Transverse colon (tissue), 4 donors: ENCODE measurements around the gene MPRIP. TPM values are rescaled to one million over a fixed set of nuclear protein-coding genes. Genes with fewer than 3 reads are reported as not detected.

Experiments used
- DNase-seq: peaks from one replicate; pipeline ENCODE4 v3.0.0-alpha.2; 2019
- H3K27ac ChIP-seq, 4 donors: fragments of 200-600 bp; sonication (generic); 2 replicates each; pipeline ENCODE4 v1.5.1; 2016 to 2018; ENCODE audit warnings: inconsistent platforms in 4 of 4
- H3K27me3 ChIP-seq: fragments of 200-600 bp; sonication (generic); 2 replicates; pipeline ENCODE4 v1.5.1; 2017; ENCODE audit warnings: inconsistent platforms
- H3K36me3 ChIP-seq, 4 donors: fragments of 200-600 bp; sonication (generic); 2 replicates each; pipeline ENCODE4 v1.5.1; 2017 to 2019; ENCODE audit warnings: inconsistent platforms in 4 of 4
- H3K4me1 ChIP-seq, 4 donors: fragments of 200-600 bp; sonication (generic); 2 replicates each; pipeline ENCODE4 v1.5.1; 2017 to 2020; ENCODE audit warnings: inconsistent platforms in 4 of 4
- H3K4me3 ChIP-seq, 4 donors: fragments of 200-600 bp; sonication (generic); 1 replicate in 1 of 4; 2 replicates in 3 of 4; pipeline versions ENCODE4 v1.5.1 to v1.6.1; 2017 to 2019; ENCODE audit warnings: inconsistent platforms in 4 of 4
- H3K9me3 ChIP-seq, 2 donors: fragments of 200-600 bp; sonication (generic); 2 replicates each; pipeline ENCODE4 v1.5.1; 2017 to 2019; ENCODE audit warnings: inconsistent platforms in 2 of 2
- EP300 ChIP-seq: sonication (generic); formaldehyde crosslinking; IDR thresholded peaks from one replicate; pipeline ENCODE4 v1.6.1; 2017; ENCODE audit warnings: antibody characterized with exemption, low read depth
- POLR2A ChIP-seq: fragments of 450-650 bp; IDR thresholded peaks from one replicate; pipeline ENCODE4 v1.6.1; 2016; ENCODE audit warnings: antibody characterized with exemption, mild to moderate bottlenecking, moderate library complexity
- POLR2AphosphoS5 ChIP-seq, 3 donors: sonication (generic); formaldehyde crosslinking; IDR thresholded peaks; one replicate each; pipeline ENCODE4 v1.6.1; 2016; ENCODE audit warnings: antibody characterized with exemption in 3 of 3
- WGBS, 2 donors: methylation state at CpG; one replicate each; pipeline ENCODE4 v1.1.5; 2018; ENCODE audit warnings: low coverage in 1 of 2; 5-methylcytosine and 5-hydroxymethylcytosine counted together
- in situ Hi-C, 4 donors: fragments of 200-750 bp; cut with MboI; loops; one replicate each; pipeline versions ENCODE4 v1.15.0 to v1.15.1; 2017; ENCODE audit warnings: low sequenced_read_pairs in 3 of 4, low pct_ligation_motif_present in 1 of 4, low pct_unique_long_range_greater_than_20kb in 1 of 4
- intact Hi-C: fragments of 100-400 bp; cut with DNase I; formaldehyde crosslinking; loops from one replicate; pipeline ENCODE4 v1.15.1; 2023; ENCODE audit warnings: low total_unique reads
- total RNA-seq, 4 donors: library from RNA; depleted of rRNA; stranded (reverse); fragments of >200 nt; gene quantifications; one replicate each; pipeline ENCODE4 v1.1.0, GENCODE V29; 2016
- TF ChIP-seq, protein P1 (sequence below), 5 experiments: fragments of 200-600 bp in 3 of 5; fragments of 450-650 bp in 2 of 5; sonication (generic) in 3 of 5; IDR thresholded peaks; 1 replicate in 2 of 5; 2 replicates in 3 of 5; pipeline ENCODE4 v1.5.1; 2016 to 2017; ENCODE audit warnings: antibody characterized with exemption in 5 of 5, inconsistent platforms in 3 of 5, mild to moderate bottlenecking in 2 of 5, moderate library complexity in 1 of 5

MPRIP gene
- total RNA-seq, 4 donors from 2014 or later: 124 to 368 (median 158) TPM

DNA sequence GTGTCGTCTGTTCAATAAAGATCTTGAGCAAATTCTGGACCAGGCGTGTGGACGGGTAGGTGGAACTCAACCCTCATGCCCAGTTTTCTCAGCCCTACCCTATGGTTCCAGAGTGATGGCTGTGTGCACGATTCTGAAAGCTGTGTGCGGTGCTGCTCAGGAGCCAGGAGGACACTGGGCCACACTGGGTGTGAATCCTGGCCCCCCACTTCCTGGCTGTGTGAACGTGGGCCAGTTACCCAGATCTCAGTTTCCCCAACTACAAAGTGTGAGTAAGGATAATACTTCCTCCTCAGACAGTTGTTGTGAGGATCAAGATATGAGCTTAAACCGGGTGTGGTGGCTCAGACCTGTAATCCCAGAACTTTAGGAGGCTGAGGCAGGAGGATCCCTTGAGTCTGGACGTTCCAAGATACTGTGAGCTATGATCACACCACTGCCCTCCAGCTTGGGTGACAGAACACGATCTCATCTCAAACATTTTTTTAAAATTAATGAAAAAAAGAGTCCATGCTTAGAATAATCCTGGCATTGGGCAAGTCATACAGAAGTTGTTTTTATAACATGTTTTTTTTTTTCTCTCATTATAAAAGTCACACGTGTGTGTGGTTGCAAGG is 14.7 kb upstream of the MPRIP start:
- H3K4me3 ChIP-seq: no peak overlapping the region
- no peaks in the 10 kb centered on the region for H3K9me3 ChIP-seq
- H3K27ac ChIP-seq: peak overlapping the region; percentile 13 to 67 (median 64)
- H3K27me3 ChIP-seq: no peaks in the 10 kb centered on the region
- no peak for DNase-seq
- intact Hi-C loops: no loop called here
- WGBS, 2 donors: 66% methylated on average over 10 of the region's 10 CpGs; no CpG with 5 or more reads in 1 of the 2 donors
- TF ChIP-seq POLR2A: no peak
- no peak for TF ChIP-seq EP300
- TF ChIP-seq POLR2AphosphoS5 (IDR thresholded peaks at IDR 0.05): no peak
- TF ChIP-seq, protein P1, sequence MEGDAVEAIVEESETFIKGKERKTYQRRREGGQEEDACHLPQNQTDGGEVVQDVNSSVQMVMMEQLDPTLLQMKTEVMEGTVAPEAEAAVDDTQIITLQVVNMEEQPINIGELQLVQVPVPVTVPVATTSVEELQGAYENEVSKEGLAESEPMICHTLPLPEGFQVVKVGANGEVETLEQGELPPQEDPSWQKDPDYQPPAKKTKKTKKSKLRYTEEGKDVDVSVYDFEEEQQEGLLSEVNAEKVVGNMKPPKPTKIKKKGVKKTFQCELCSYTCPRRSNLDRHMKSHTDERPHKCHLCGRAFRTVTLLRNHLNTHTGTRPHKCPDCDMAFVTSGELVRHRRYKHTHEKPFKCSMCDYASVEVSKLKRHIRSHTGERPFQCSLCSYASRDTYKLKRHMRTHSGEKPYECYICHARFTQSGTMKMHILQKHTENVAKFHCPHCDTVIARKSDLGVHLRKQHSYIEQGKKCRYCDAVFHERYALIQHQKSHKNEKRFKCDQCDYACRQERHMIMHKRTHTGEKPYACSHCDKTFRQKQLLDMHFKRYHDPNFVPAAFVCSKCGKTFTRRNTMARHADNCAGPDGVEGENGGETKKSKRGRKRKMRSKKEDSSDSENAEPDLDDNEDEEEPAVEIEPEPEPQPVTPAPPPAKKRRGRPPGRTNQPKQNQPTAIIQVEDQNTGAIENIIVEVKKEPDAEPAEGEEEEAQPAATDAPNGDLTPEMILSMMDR (IDR thresholded peaks at IDR 0.05): no peak
- in situ Hi-C loops: no loop called here
- H3K4me1 ChIP-seq: peaks cover 12 to 29% (median 19%) of the 10 kb centered on the region in 4 donors
- H3K36me3 ChIP-seq: no peaks in the 10 kb centered on the region

DNA sequence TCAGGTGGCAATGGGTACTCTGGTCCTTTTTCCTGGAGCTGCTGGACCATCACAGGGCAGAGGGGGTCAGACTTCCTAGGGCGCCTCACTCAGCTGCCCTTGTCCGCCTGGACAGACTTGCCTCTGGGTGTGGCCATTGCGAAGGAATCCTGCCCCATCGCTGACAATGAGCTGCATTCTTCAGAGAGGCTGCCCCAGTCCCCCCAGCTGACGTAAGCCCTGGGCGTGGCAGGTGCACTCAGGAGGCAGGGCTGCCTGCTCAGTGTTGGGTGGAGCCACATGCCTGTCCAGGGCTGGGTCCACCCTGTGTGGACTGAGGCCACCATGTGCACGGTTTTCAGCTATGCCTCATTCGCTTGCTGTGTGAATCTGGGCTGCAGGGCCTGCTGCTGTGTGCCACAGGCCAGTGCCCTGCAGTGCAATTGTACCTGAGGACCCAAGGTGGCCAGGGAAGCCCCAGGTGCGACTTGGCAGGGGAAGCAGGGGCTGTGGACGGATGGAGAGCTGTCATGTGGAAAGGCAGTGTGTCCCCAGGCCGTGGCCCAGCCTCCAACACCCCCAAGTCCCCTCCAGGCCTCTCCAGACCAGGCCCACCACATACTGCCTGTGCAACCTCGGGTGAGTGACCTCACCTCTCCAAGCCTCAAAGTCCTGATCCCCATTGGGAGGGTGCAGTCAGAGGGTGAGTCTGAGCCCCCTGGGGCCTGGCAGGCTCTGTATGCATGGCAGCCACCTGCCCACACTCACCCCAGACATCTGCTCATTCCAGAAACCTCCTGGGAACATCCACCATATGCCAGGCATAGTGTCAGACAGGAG is 14.0 kb upstream of the MPRIP start:
- in situ Hi-C loops (no loop called here), intact Hi-C loops (no loop called here)
- Histone ChIP-seq H3K9me3 (no peaks in the 10 kb centered on the region), H3K27me3 (no peaks in the 10 kb centered on the region), H3K27ac (peak overlapping the region; percentile 24 to 67 (median 64)), H3K4me1 (peaks cover 12 to 29% (median 19%) of the 10 kb centered on the region in 4 donors), H3K4me3 (no peak overlapping the region), H3K36me3 (no peaks in the 10 kb centered on the region)
- TF ChIP-seq EP300 (peak; percentile 71), POLR2A (peak; percentile 51), POLR2AphosphoS5 (IDR thresholded peaks at IDR 0.05) (peak in 2 of 3 donors; percentile 54 to 75)
- TF ChIP-seq, protein P1 (IDR thresholded peaks at IDR 0.05): no peak
- 49% methylated on average over 11 of the region's 12 CpGs; no CpG with 5 or more reads in 1 of the 2 donors for WGBS, 2 donors
- DNase-seq: peak; percentile 96

DNA sequence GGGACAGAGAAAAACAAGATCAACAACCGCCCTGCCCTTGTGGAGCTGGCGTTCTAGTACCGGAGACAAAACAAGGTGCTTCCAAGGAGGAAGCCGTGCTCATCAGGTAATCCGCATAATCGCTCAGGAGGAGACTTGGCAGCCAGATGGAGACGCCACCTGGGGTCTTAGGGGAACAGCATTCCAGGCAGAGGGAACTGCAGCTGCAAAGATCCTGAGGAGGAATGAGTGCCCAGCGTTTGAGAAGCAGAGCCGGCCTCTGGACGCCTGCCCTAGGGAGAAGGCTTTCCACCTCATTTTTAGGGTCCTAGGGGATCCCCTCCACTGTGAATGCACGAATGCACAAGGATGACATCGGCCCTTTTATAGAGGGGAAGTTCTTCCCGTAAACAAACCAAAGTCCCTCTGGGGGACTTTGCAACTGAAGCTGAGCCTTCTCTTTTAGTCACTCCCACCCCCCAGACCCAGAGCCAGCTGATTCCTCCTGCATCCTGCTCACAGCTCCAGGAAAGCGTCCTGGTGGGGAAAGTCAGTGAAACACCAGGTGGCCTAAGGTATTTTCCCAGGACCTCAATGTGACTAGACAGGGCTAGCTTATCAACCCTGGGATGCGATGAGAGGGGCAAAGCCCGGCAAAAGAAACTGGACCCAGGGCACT is 13.2 kb upstream of the MPRIP start:
- Histone ChIP-seq H3K27me3 (no peaks in the 10 kb centered on the region), H3K4me3 (no peak overlapping the region), H3K4me1 (peaks cover 12 to 29% (median 19%) of the 10 kb centered on the region in 4 donors), H3K27ac (peak overlapping the region in 3 of 4 donors; percentile 45 to 65 (median 56)), H3K9me3 (no peaks in the 10 kb centered on the region), H3K36me3 (no peaks in the 10 kb centered on the region)
- TF ChIP-seq, protein P1 (IDR thresholded peaks at IDR 0.05): no peak
- TF ChIP-seq POLR2AphosphoS5 (IDR thresholded peaks at IDR 0.05): no peak
- no peak for TF ChIP-seq POLR2A
- TF ChIP-seq EP300: no peak
- intact Hi-C loops: no loop called here
- DNase-seq: no peak
- 72% methylated on average over 16 of the region's 16 CpGs; no CpG with 5 or more reads in 1 of the 2 donors for WGBS, 2 donors
- in situ Hi-C loops: no loop called here

DNA sequence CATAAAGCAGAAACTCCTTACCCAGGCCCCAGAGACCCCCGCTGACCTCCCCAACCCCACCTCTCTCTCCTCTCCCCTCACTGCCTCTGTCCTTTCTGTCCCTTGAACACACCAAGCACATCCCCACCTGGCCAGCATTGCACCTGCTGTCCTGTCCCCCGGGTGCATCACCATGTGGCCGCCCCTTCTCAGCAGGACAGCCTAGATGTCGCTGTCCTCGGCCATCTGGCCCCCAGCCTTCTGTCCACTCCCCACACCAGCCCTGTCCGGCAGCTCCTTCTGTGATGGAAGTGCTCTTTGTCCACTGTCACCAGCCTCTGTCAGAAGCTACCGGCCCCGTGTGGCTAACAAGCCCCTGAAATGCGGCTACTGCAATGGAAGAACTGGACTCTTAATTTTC is 12.3 kb upstream of the MPRIP start:
- 88 to 93% methylated on average over 6 to 9 of the region's 9 CpGs for WGBS, 2 donors
- in situ Hi-C loops: no loop called here
- TF ChIP-seq EP300 (no peak), POLR2AphosphoS5 (IDR thresholded peaks at IDR 0.05) (no peak), POLR2A (no peak)
- TF ChIP-seq, protein P1 (IDR thresholded peaks at IDR 0.05): no peak
- Histone ChIP-seq H3K27ac (no peak overlapping the region), H3K4me1 (peaks cover 12 to 29% (median 19%) of the 10 kb centered on the region in 4 donors), H3K4me3 (no peak overlapping the region), H3K27me3 (no peaks in the 10 kb centered on the region), H3K36me3 (no peaks in the 10 kb centered on the region), H3K9me3 (no peaks in the 10 kb centered on the region)
- intact Hi-C loops: no loop called here
- no peak for DNase-seq
